Neural crest cell (in vitro differentiated cells): Measurements from ENCODE around the gene LORICRIN. TPM values are rescaled to one million over a fixed set of nuclear protein-coding genes. Genes with fewer than 3 reads are reported as not detected.

Experiments
- DNase-seq: peaks from one replicate; pipeline ENCODE4 v3.0.0; 2021; ENCODE audit warnings: low read depth, mixed read lengths, low spot score
- H3K27ac Mint-ChIP-seq: one replicate; pipeline ENCODE4 v1.8.0; 2021; ENCODE audit warnings: mild to moderate bottlenecking, mixed read lengths; ENCODE audit not compliant: unreplicated experiment
- H3K27me3 Mint-ChIP-seq: 2 replicates; pipeline ENCODE4 v1.8.0; 2021; ENCODE audit warnings: low read depth, mild to moderate bottlenecking, mixed read lengths
- H3K36me3 Mint-ChIP-seq: 2 replicates; pipeline ENCODE4 v1.8.0; 2021; ENCODE audit warnings: low read depth, mild to moderate bottlenecking, mixed read lengths
- H3K4me1 Mint-ChIP-seq: 2 replicates; pipeline ENCODE4 v1.8.0; 2021; ENCODE audit warnings: mixed read lengths
- H3K4me3 Mint-ChIP-seq: one replicate; pipeline ENCODE4 v1.8.0; 2021; ENCODE audit warnings: mild to moderate bottlenecking, mixed read lengths
- H3K9me3 Mint-ChIP-seq: 2 replicates; pipeline ENCODE4 v1.8.0; 2021; ENCODE audit warnings: mixed read lengths
- total RNA-seq: library from RNA; stranded (reverse); gene quantifications from 2 replicates; pipeline ENCODE4 v1.2.1, GENCODE V29; 2021
- TF ChIP-seq, protein P1 (sequence below): fragments of 200-600 bp; sonication (generic); conservative IDR thresholded peaks from 2 replicates; pipeline ENCODE4 v1.5.0; 2021; ENCODE audit warnings: antibody characterized with exemption, mild to moderate bottlenecking

LORICRIN gene
- total RNA-seq, 1 donor from 2014 or later = not detected

DNA sequence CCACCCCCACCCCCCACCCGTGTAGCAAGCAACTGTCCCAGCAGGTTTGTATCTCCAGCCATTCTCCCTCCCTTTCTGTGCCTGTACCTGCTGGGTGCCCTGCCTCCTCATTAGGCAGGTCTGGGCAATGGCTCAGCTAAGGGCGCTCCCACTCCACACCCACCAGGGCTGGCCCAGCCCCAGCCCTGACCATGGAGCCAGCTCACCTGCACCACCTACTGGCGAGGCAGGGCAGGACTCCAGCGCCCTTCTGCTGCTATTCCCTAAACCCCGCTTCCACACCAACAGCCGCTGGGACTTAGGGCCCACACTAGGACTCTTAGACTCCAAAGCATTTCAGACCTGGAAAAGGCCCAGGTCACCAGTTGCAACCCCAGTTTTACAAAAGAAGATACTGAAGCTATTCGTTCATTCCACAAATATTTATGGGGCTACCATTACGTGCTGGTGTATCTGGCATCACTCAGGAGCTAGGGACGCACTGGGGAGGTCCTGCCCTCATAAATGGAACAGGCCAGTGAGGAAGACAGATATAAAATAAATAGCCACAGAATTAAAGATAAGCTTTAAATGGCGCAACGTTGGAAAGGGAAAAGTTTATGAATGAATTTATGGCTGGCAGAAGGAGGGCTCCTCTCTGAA, 29.3 kb downstream of the LORICRIN start:
- peaks cover 19% of the 10 kb centered on the region for H3K27me3 Mint-ChIP-seq
- H3K4me1 Mint-ChIP-seq = no peaks in the 10 kb centered on the region
- no peaks in the 10 kb centered on the region for H3K36me3 Mint-ChIP-seq

DNA sequence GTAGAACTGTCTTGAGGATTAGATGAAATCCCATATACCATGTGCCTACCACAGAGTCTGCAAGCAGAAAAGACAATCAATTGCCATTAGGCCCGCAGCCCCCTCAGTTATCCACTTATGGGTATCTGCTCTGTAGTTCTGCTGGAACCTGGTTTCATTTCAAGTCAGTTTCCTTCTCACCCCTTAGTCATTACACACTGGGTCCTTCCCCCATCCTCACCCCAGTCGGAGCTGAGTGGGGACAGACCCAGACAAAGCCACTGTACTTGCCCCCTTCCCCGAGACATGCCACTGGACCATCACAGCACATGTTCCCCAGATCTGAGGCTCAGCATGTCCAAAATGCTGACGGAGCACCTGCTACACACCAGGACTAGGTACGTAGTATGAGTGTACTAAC, 32.0 kb downstream of the LORICRIN start:
- Mint-ChIP-seq H3K4me3 (no peak overlapping the region), H3K27ac (no peak overlapping the region), H3K27me3 (peaks cover 12% of the 10 kb centered on the region), H3K9me3 (no peaks in the 10 kb centered on the region), H3K36me3 (no peaks in the 10 kb centered on the region), H3K4me1 (no peaks in the 10 kb centered on the region)
- no peak for DNase-seq
- TF ChIP-seq, protein P1, sequence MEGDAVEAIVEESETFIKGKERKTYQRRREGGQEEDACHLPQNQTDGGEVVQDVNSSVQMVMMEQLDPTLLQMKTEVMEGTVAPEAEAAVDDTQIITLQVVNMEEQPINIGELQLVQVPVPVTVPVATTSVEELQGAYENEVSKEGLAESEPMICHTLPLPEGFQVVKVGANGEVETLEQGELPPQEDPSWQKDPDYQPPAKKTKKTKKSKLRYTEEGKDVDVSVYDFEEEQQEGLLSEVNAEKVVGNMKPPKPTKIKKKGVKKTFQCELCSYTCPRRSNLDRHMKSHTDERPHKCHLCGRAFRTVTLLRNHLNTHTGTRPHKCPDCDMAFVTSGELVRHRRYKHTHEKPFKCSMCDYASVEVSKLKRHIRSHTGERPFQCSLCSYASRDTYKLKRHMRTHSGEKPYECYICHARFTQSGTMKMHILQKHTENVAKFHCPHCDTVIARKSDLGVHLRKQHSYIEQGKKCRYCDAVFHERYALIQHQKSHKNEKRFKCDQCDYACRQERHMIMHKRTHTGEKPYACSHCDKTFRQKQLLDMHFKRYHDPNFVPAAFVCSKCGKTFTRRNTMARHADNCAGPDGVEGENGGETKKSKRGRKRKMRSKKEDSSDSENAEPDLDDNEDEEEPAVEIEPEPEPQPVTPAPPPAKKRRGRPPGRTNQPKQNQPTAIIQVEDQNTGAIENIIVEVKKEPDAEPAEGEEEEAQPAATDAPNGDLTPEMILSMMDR = no peak

More for the DNA sequence above, 29.3 kb downstream of the LORICRIN start:
- DNase-seq = peak; percentile 20
- TF ChIP-seq, protein P1 = peak; percentile 53
- no peaks in the 10 kb centered on the region for H3K9me3 Mint-ChIP-seq
- no peak overlapping the region for H3K4me3 Mint-ChIP-seq
- no peak overlapping the region for H3K27ac Mint-ChIP-seq

DNA sequence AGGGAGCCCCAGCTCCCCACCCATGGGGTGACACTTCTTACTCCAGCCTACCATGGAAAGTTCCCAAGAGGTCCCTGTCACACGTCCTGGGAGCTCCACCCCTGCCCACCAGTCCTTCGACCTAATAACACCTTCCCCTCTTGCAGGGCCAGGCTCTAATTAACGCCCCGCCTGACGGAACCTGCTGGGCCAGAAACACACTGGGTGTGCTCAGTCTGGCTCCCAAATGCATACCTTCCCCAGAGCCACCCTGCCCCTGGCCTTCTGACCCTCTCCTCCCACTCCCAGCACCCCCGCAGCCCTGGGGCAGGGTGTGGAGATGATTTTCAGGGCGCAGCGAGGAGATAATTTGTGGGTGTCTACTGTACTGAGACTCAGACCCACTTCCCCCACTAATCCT, 32.7 kb downstream of the LORICRIN start:
- Mint-ChIP-seq H3K4me3 (no peak overlapping the region), H3K27ac (no peak overlapping the region), H3K27me3 (peaks cover 15% of the 10 kb centered on the region), H3K36me3 (no peaks in the 10 kb centered on the region), H3K4me1 (no peaks in the 10 kb centered on the region), H3K9me3 (no peaks in the 10 kb centered on the region)
- DNase-seq = no peak
- TF ChIP-seq, protein P1 = no peak

DNA sequence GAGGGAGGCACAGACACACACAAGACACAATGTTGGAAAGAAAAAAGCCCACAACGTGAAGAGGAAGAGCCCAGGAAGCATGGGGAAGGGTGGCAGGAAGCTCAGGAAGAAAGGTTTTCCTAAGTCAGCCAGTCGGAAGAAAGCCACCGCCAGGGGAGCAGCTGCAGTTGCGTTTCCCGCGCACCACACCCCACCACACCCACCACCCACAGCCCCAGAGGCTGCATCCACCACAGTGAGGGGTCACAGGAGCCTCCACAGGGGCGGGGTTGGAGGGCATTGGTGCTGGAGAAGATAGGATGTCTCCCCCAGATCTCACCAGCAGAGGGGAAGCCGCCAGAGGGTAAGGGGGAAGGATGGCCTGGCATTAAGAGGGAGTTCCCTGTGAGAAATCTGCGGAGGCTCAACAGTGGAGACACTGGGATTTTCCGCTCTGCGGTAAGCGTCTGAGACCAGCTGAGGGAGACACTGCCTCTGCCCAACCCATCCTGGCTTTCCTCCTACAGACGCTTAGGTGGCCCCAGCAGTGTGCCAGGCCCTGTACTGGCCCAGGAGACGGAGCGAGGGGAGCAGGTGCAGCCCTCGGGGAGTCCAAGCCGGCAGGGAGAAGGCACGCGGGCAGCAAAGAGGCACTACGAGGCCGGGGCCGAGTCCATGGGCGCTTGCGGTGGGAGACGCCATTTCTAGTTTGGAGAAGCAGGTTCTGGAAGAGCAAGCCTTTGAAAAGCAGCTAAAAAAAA, 33.4 kb downstream of the LORICRIN start:
- Mint-ChIP-seq H3K9me3 (no peaks in the 10 kb centered on the region), H3K4me1 (no peaks in the 10 kb centered on the region), H3K27me3 (peaks cover 19% of the 10 kb centered on the region), H3K27ac (peak overlapping the region; percentile 70), H3K4me3 (no peak overlapping the region), H3K36me3 (no peaks in the 10 kb centered on the region)
- TF ChIP-seq, protein P1 = peak; percentile 30
- no peak for DNase-seq

DNA sequence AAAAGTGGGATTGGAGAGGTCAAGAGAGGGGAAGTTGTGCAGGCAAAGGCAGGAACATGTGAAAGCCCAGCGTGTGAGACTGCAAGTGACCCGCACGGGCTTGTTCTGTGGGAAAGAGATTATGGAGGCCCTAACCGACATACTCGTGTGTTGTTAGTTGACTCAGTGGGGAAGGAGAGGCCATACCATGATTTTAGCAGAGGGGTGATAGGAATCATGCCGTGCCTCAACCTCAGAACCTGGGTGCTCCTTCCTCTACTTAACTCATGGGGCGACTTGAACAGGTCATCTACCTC, 33.9 kb downstream of the LORICRIN start:
- peaks cover 16% of the 10 kb centered on the region for H3K27me3 Mint-ChIP-seq
- H3K4me3 Mint-ChIP-seq = no peak overlapping the region
- no peak for DNase-seq
- TF ChIP-seq, protein P1 = no peak
- no peaks in the 10 kb centered on the region for H3K9me3 Mint-ChIP-seq
- no peak overlapping the region for H3K27ac Mint-ChIP-seq
- no peaks in the 10 kb centered on the region for H3K36me3 Mint-ChIP-seq
- no peaks in the 10 kb centered on the region for H3K4me1 Mint-ChIP-seq
